ENCODE data around the gene C11orf98.
"Not testable (repeated sequence)": the region's sequence is repeated elsewhere in the genome, so short reads cannot be mapped to it uniquely, and the experiment has no call there.

Gene C11orf98

DNA sequence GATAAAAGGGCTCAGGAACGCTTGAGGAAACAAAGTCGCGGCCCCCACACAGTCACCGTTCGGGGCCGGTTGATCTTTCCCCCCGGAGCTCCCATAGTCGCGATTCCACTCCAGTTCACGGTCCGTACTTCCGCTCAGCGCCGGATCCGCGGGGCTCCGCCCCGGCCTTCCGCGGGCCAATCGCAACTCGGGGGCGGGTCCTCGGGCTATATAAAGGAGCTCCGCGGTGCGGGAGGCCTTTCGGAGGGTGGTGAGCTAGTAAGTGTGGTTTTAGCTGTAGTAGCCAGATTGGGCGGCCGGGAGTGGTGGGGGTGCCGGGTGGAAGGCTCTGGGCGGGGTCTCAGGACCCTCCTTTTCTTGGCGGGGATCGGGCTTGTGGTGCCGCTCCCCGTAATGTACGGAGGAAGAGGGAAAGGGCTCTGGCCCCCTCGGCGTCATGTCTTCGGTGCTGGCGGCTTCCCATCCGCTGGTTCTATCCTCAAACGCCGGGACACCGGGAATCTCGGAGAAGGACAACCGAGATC is at the start of gene C11orf98, which contains the start of gene CSKMT:
C11orf98 (minus strand) TSS at position 136 of the 524 bp plus-strand sequence; CDS start at position 95, 41 bp downstream.
CSKMT (plus strand) TSS at position 238 of the 524 bp plus-strand sequence. CDS start 568 bp downstream, outside the sequence.
- peak; percentile 99 for DNase-seq

DNA sequence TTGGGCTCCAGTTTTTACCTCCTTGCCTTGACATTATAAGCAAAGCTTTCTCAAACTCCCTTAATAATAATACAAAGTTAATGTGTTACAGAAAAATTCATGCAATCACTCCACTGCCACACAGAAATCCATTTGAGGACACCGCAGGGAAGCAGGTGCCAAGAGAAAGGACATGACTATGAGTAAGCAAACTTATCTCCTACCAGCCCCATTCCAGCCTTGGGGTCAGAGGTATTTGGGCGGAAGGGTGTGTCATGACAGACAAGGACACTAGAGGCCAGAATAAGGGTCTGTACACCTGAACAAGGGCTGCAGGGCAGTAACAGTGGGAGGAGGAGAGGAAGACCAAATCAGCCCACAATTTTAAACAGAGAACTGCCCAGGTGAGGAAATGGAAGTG is 48.3 kb upstream of the C11orf98 start:
- no peak for DNase-seq

DNA sequence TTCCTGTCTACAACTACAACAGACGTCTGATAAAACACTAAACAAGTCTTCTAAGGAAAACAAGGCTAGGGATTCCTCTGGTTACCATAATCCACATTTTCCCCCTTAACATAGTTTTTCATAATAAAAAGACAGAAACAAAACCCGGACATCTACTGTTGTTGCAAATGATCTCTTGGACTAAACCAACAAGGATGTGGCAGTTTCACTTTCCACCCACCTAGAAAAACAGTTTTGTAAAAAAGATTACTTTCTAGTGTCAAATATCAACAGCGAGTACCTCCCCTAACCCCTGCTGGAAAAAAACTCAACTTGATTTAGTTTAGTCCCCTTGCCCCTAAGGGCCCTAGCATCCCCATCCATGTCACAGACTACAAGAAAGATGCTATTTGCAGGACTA is 47.9 kb upstream of the C11orf98 start:
- DNase-seq, result no peak

DNA sequence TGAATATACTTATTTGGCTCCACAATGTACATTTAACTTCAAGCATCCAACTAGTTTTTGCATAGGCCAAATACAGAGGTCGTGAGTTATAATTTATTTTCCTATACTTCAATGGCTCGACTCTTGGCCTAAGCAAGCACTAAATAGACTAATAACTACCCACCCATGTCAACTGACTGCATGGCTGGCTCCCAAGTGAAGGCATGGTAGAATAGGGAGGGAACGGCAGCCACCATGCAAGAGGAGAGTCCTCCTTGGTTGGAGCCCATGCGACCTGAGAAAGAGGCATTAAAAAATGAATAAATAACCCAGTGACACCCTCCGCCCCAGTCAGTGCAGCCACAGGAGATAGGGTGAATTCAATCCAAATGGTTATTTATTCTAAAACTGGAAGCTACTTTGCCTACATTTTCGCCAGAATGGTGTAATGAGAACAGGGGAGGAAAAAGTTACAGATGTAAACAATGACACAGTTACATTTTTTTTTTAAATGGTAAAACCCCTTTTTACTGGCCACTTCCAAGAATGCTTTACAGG is 47.3 kb upstream of the C11orf98 start:
- no peak for DNase-seq

DNA sequence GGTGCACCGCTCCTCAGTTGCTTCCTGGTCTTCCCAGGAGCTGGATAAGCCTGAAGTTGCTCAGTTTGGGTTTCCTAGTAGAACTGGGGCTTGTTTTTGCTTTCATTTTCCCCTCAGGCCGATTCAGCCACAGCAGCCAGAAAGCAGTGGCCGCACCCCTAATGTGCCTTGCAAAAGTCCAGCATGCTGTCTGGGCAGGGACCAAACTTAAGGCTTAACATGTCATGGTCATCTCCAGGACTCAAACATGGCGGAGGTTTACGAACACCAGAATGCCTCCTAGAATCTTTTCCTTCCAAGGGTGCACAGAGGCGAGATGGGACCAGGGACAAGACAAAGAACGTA is 45.0 kb upstream of the C11orf98 start:
- no peak for DNase-seq

DNA sequence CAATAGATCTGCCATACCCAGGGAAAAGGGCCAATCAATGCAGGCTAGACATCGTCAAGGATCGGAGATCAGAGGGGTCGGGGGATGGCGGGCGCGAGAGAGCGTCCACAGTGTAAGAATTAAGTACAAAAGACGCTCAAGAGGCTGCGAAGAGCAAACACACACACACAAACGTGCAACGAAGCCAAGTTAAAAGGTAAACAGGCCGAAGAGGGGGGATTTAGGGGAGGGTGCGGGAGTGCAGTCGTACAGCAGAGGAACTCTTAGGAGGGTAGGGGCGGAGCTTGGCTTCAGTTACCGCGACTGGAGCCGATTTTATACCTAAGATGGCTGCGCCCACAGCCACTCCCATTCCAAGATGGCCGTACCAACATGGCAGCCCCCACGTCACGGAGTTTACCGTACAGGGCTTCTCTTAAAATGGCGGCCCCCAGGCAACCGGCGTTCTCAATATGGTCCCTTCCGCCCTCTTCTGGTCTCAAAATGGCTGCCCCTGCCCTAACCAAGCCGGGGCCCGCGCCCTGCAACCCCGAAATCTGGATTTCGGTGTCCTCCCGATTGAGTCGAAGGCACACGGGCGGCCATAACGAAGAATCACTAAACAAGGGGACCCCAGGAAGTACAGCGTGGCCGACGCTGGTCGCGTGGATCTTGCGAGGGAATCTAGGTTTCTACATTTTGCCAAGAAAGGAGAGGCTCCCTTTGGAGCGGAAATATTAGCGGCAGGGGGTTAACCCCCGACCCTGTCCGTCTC is 44.4 kb upstream of the C11orf98 start:
- DNase-seq, result peak; percentile 98

DNA sequence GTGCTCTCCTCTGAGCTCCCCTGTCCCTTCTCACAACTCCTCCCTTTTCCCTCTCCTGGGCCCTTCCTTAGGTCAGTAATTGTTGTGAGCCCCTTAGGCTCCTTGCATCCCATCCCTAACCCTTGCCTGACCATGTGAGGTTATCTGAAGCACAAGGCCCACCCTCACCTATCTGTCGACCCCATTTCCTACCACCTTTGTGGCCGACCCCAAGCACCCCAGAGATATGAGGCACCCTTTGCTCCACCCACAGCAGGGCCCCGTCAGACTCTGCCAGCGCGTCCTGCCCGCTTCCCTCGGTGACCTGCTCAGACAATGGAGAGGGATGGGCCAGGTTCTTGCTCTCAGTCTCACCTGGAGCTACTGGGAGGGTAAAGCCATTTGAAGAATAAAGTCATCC is 43.8 kb upstream of the C11orf98 start:
- no peak for DNase-seq

DNA sequence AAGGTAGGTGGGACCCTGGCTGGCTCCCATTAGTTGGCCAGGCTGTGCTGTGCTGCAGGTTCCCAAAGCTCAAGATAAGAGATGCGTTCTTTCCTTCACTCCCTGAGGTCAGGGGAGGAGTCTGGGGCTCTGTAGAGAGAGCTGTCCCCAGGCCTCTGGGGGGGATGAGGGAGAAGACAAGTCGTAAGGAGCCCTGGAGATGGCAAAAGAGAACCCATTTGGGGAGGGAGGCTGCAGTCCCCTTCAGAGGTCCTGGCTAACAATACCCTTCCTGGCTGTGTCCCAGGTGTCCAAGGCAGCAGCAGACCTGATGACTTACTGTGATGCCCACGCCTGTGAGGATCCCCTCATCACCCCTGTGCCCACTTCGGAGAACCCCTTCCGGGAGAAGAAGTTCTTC is 43.4 kb upstream of the C11orf98 start:
- no peak for DNase-seq

DNA sequence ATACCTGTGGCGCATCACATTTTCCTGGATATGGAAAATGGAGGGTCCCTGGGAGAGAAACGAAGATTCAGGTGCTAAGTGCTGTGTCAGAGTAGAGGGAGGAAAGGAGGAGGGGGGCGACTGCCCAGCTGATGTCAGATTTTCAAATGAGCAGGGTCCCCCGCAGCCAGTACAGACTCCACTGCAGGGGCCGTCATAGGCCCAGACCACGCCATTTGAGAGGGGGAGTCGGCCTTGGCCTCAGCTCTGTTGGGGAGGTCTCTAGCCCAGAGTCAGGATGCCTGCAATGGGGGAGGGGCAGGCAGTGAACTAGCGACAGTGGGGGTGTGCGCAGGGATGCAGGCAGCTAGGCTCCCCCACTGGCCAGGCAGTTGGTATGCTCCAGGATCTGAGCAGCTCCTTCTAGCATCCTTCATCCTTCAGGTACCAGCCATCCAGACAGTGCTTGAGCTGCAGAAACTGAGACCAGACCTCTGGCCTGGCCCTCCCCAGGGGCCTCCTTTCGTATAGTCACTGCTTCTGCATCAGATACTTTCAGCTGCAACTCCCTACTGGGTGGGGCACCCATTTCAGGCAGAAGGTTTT is 42.4 kb upstream of the C11orf98 start, which contains the start of the genes BSCL2 and GNG3:
BSCL2 (minus strand) TSS at position 148 of the 585 bp plus-strand sequence. CDS start 229 bp downstream, outside the sequence.
GNG3 (plus strand) TSS at position 400 of the 585 bp plus-strand sequence. CDS start 620 bp downstream, outside the sequence.
- DNase-seq, result no peak

DNA sequence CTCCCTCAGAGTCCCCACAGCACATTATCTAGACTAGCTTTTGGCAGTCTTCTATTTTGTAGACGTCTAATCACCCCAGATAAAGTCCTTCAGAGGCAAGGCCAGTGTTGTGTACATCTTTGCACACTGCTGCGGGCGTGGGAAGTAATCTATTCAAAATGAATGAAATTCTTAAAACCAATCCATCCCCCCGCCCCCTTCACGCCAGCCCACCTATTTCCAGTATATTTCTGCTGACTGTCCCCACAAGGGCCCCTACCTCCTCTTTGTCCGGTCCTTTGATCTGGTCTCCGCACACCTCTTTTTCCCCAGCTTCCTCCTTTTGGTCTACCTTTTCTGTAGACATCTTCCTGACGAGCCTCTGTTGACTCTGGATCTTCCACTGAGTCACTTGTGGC is 41.8 kb upstream of the C11orf98 start:
- DNase-seq, result no peak

DNA sequence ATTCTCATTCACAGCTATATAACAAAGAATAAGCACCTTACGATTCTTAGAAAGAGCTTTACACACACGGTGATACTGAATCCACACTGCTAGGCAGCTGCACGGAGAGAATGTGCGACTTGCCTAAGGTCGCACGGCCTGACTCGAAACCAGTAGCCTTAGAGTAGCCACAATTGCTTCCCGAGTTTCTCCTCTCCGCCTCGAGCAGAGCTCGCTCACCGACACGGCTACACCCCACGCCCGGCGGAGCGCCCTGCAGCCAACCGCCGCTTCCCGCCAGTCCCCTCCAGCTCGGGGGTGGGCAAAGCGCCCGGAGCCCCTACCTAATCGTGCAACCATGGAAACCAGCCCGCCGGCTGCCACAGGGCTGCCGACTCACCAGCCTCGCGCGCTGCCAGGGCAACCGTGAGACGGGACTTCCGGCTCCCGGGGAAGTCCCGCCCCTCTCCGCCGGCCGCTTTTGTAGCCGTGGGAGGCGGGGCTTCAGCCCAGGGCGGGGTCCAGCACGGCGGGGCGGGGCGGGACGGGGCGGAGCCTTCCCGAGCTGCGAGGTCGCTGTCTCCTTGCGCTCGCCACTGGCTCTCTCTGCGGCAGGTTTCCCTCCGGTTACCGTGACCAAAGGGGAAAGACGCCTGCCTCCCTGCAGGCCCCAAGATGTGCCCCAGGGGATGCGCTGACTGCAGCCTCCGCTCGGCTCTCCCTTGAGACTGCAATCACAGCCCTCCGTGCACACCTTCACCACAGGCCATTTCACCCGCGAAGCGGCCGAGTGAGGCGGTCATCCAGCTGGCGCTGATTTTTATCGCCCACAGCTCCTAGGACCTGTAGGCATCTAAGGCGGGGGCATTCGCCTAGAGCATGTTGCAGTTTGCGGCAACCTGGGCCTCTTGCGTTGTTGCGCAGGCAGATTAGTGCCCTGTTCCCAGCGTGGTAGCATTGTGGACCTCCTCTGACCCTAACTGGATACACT is 41.2 kb upstream of the C11orf98 start:
- peak; percentile 96 for DNase-seq

DNA sequence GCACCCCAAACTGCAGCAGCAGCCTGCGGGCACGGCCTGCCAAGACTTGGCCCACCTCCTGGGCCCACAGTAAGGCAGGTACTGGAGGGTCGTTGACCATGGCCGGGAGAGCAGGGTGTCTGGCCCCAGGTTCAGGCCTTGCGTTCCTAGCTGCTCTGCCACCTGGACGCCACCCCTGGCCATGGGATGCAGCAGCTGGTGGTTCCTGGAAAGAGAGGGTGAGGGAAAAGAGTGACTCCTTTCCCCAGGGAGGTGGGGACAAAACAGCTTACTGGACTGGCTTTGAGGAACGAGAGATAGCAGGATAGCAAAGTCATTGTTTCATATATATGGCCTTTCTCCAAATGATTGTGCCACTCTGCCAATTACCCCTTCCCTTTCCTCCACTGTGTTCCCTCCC is 40.4 kb upstream of the C11orf98 start:
- no peak for DNase-seq

DNA sequence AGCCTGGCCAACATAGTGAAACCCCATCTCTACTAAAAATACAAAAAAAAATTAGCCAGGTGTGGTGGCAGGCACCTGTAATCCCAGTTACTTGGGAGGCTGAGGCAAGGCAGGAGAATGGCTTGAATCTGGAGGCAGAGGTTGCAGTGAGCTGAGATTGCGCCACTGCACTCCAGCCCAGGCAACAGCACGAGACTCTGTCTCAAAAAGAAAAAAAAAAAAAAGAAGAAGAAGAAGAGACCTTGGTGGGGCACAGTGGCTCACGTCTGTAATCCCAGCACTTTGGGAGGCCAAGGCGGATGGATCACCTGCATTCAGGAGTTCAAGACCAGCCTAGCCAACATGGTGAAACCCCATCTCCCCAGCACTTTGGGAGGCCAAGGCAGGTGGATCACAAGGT is 38.9 kb upstream of the C11orf98 start:
- not testable (repeated sequence) for DNase-seq

DNA sequence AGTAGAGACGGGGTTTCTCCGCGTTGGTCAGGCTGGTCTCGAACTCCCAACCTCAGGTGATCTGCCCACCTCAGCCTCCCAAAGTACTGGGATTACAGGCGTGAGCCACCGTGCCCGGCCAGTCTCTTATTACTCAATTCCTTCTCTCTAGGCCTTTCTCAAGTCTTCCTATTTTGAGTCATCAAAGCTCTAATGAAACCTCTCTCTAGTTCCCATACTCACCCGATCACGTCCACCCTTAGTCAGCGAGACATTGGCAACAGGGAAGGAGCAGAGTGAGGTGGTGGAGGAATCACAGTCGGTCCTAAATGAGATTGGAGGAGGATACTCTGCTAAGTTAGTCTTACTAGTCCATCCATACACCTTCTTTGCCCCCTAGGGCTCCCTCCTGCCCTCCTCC is 37.2 kb upstream of the C11orf98 start:
- DNase-seq, result peak; percentile 61

DNA sequence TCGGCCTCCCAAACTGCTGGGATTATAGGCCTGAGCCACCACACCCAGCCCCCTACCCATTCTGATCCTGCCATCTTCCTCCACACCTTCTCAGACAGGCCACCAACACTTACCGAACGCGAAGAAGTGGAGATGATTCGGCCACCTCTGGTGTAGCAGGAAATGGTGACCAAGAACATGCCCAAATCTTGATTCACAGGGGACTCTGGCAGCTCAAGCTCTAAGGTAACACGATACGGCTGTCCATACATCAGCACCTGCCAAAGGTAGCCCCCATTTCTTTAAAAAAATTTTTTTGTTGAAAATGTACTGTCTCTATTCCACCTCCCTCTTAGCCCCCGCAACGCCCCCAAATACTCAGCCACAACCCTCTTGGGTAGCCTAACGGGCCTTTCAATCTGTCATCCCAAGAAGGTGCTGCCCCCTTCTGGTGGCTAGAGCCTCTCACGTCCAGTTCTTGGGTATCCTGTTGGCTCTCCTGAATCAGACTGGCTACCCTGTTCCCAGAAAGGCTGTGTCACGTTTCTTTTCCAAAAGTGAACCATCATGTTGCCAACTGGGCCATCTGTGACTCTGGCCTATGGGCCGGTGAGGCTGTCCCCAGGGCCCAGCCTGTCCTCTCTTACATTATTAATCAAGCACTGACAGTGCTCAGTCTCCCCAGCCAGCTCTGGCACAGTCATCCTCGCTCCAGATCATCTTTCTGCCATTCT is 29.6 kb upstream of the C11orf98 start:
- DNase-seq, result peak; percentile 80

DNA sequence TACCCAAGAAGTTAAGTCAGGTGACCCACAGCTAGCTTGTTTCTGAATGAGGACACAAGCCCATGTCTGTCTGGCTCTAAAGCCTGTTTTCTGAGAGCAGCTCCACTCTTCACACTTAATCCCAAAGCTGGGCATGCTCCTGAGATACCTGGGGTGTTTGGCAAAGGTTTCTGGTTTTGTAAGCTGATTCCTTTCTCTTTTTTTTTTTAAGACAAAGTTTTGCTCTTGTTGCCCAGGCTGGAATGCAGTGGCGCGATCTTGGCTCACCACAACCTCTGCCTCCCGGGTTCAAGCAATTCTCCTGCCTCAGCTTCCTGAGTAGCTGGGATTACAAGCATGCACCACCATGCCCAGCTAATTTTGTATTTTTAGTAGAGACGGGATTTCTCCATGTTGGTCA is 28.6 kb upstream of the C11orf98 start:
- not testable (repeated sequence) for DNase-seq

DNA sequence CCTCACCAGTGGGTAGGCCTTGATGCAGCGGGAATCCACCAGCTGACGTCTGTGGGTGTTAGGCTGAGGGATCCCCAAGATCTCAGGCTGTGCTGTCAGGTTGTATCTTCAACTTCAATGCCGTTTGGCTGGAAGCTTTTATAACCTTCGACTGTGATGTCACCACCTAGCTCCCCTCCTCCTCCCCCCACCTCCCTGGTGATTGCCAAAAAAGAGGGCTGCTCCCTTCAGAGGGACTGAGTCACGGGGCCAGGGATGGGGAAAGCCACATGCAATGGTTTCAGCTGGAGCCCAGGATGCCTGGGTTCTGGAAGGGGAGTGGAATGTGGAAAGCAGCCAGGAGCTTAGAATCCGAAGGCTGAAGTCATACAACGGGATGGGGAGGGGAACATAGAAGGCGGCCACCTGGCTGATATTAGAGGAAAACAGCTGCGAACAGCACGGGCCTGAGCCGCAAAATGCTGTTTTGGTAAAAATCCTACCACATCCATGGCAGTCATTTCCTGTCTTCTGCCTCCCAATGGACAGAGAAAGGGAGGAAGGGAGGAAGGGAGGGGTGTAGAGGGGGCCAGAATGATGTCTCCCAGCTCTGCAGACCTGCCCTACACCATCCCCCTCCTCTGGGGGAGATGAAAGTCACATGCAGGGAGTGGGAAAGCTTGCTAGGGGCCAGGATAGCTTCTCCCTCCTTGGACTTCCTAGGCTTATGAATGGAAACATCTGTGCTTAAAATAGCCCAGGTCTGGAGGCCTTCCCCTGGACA is 24.6 kb upstream of the C11orf98 start, which contains the start of gene LRRN4CL:
LRRN4CL (minus strand) TSS at position 110 of the 763 bp plus-strand sequence. CDS start 1,022 bp downstream, outside the sequence.
- no peak for DNase-seq

DNA sequence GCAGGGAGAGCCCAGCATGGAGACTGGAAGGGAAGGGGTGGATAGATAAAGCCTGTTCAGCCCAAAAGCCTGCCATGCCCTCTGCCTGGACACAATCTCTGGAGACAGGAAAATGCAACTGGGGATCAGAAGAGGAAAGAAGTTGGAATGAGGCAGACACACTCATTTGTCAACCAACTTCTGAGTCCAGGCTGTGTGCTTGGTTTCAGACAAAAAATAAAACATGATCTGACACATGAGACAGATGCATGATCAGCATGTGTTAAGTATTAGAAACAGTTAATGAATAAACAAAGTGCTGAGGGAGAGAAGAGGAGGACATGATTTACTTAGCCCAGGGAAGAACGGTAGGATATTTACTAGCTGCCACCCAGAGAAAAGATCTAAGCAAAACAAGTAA is 23.5 kb upstream of the C11orf98 start:
- DNase-seq, result no peak

DNA sequence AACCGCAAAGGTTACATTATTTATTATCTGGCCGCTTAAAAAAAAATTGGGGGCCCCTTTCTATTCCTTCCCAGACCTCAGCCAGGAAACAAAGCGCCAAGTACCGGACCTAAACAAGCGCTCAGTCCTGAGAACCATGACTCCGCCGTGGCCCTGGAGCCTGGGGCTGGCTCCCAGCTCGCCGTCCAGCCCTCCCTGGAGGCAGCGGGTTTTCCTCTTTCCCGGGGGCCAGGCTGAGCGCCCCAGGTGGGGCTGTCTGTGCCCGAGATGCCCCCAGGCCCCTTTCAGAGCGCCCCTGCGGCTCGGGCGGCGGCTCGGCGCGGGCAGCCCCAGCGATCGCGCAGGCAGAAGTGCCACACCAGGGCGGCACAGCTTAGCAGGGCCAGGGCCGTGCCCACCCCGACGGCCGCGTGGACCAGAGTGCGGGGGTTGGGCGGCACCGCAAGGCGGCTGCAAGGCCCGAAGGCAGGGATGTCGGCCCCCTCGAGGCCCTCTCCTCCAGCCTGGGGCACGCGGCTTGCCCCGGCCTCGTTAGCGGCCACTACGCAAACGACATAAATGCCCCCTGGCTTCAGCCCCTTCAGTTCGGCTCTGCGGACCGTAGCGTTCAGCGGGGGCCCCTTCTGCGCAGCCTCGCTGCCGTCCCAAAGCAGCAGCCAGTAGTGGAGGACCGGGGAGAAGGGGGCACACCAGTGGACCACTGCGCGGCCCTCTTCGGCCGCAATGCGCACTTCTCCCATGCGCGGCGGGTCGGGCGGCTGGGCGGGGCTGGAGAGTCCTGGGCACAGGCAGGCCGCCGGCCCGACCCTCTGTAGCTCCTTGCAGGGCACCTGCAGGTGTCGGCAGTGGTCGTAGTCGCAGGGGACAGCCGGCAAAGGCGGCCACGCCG is 22.7 kb upstream of the C11orf98 start:
- DNase-seq, result no peak

DNA sequence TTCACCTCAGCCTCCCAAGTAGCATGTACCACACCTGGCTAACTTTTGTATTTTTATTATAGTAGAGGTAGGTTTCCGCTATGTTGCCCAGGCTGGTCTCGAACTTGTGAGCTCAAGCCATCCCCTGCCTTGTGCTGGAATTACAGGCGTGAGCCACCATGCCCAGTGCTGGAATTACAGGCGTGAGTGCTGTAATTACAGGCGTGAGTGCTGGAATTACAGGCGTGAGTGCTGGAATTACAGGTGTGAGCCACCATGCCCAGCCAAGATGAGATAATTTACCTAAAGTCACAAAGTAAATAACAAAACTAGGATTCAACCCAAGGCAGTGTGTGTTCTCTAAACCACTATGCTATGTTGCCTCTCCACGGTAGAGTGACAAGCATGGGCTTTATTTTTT is 17.5 kb upstream of the C11orf98 start:
- no peak for DNase-seq

All from activated CD4-positive, alpha-beta T cell treated with anti-CD3 and anti-CD28 coated beads, Interleukin-2, Interleukin-6, amounts not matched to agents 100 ng/mL and 50 ng/mL, durations not matched to agents 16 hours and 8 hours (primary cell).